Muscle of leg (tissue), 11 donors: ENCODE data around the gene SERPINB7. TPM values are rescaled to one million over a fixed set of nuclear protein-coding genes. Genes with fewer than 3 reads are reported as not detected.
"Not testable (repeated sequence)": the region's sequence is repeated elsewhere in the genome, so short reads cannot be mapped to it uniquely, and the experiment has no call there.

Experiments
- DNase-seq: peaks from one replicate; pipeline ENCODE4 v3.0.0; 2013
- H3K27ac ChIP-seq: one replicate; pipeline ENCODE4 v1.5.1; 2013; ENCODE audit warnings: mild to moderate bottlenecking, low read length, control low read depth
- H3K27me3 ChIP-seq: one replicate; pipeline ENCODE4 v1.6.1; 2013; ENCODE audit warnings: low read length; ENCODE audit not compliant: control insufficient read depth, insufficient read depth
- H3K36me3 ChIP-seq: one replicate; pipeline ENCODE4 v1.6.1; 2013; ENCODE audit warnings: low read length; ENCODE audit not compliant: control insufficient read depth, insufficient read depth
- H3K4me1 ChIP-seq: one replicate; pipeline ENCODE4 v1.6.1; 2013; ENCODE audit warnings: low read length; ENCODE audit not compliant: control insufficient read depth, insufficient read depth
- H3K4me3 ChIP-seq: one replicate; pipeline ENCODE4 v1.5.1; 2013; ENCODE audit warnings: low read length, control low read depth
- H3K9me3 ChIP-seq: replicated peaks from 2 replicates; pipeline ENCODE4 v1.6.1; 2013; ENCODE audit warnings: low read depth, low read length; ENCODE audit not compliant: control insufficient read depth
- WGBS: methylation state at CpG from one replicate; pipeline ENCODE4 v1.1.5; 2013; ENCODE audit warnings: missing lambda C conversion rate; ENCODE audit not compliant: insufficient coverage; 5-methylcytosine and 5-hydroxymethylcytosine counted together
- polyA plus RNA-seq, 8 donors: library from polyadenylated mRNA; unstranded; fragments of 120-200 nt; gene quantifications; one replicate each; pipeline versions ENCODE4 v1.2.1 to v1.2.3, GENCODE V29; 2013; ENCODE audit warnings: inconsistent platforms in 1 of 8, low replicate concordance in 1 of 8; ENCODE audit not compliant: insufficient read length in 8 of 8, insufficient read depth in 1 of 8
- total RNA-seq: library from RNA; stranded (reverse); fragments of 120-200 nt; gene quantifications from one replicate; pipeline ENCODE4 v1.2.4, GENCODE V29; 2013

SERPINB7 gene
- total and polyA plus RNA-seq, 9 donors, result 0.12 to 10.1 (median 0.42) TPM; not detected in 6

DNA sequence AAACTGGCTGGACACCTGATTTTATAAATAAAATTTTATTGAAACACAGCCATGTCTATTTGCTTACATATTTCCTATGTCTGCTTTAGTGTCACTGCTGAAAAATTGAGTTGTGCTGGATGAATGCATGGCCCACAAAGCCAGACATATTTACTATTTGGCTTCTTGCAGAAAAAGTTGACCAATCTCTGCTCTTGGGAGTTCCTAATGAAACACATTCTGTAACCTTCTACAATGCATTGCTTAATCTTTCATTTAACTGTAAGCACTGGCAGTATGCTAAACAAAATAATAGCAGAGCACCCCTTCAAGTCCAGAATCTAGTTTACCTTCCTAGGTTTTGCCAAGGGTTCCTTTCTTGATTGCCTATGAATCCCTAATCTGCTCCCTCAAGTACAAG is 17.7 kb upstream of the SERPINB7 start:
- H3K36me3 ChIP-seq, result no peaks in the 10 kb centered on the region
- no peak for DNase-seq
- H3K27me3 ChIP-seq, result no peaks in the 10 kb centered on the region
- no peak overlapping the region for H3K27ac ChIP-seq
- H3K4me1 ChIP-seq, result no peaks in the 10 kb centered on the region
- H3K4me3 ChIP-seq, result no peak overlapping the region
- peaks cover 7% of the 10 kb centered on the region for H3K9me3 ChIP-seq

DNA sequence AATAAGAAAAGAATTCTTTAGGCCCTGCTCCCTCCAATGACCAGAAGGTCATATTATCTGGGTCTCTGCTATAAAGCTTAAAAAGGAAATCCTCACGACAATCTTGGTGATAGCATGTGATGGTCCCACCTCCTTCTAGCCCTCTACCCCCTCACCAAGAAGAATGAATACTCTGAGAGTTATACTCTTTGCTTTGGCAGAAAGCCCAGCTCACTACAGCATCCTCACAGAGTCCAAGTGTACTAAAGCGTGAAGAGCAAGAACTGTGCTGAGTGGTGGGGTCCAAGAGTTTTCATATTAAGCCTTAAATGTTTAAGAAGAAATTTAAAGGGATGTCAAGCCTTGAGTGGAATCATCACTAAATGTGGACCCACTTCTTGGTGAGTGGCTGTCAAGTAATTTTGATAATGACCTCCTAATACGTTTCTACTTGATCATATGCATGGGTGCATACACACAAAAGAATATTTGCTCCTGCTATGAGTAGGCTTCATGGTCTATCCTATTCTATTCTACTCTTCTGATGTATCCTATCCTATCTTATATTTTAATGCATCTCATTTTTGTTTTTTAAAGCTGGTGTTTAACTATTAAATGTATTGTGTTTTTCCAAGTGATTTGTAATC is 16.5 kb upstream of the SERPINB7 start:
- no peak overlapping the region for H3K27ac ChIP-seq
- no peaks in the 10 kb centered on the region for H3K27me3 ChIP-seq
- no peaks in the 10 kb centered on the region for H3K36me3 ChIP-seq
- no peak for DNase-seq
- H3K4me3 ChIP-seq, result no peak overlapping the region
- no peaks in the 10 kb centered on the region for H3K4me1 ChIP-seq
- H3K9me3 ChIP-seq, result peaks cover 7% of the 10 kb centered on the region
- WGBS, result 80% methylated on average over 1 of the region's 3 CpGs

DNA sequence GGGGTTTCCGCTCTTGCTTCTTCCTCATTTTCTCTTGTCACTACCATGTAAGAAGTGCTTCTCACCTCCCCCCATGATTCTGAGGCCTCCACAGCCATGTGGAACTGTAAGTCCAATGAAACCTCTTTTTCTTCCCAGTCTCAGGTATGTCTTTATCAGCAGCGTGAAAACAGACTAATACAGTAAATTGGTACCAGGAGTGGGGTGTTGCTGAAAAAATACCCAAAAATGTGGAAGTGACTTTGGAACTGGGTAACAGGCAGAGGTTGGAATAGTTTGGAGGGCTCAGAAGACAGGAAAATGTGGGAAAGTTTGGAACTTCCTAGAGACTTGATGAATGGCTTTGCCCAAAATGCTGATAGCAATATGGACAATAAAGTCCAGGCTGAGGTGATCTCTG is 15.4 kb upstream of the SERPINB7 start:
- H3K27ac ChIP-seq, H3K9me3 ChIP-seq, H3K36me3 ChIP-seq, H3K4me1 ChIP-seq, H3K4me3 ChIP-seq, DNase-seq, H3K27me3 ChIP-seq: not testable (repeated sequence)
- WGBS, result no CpG with 5 or more reads among the region's 2 CpGs

DNA sequence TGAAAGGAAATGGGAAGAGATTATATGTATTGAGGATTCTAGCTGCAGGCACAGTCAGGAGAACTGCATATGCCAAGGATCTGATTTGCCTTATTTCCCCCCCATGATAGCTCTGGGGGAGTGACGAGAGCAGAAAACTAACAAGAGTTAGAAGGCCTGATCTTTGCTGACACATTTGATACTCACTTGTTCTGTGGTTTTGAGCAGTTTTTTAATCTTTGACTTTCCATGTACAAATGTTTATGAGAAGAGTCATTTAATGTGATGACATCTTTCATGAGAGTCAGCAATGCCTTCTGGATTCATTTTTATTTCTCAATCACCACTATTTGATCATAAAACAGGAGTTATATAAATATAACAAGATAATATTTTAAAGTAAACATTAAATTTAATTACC is 12.7 kb upstream of the SERPINB7 start:
- no CpG with 5 or more reads among the region's 1 CpG for WGBS
- H3K27ac ChIP-seq, result no peak overlapping the region
- no peaks in the 10 kb centered on the region for H3K4me1 ChIP-seq
- H3K36me3 ChIP-seq, result no peaks in the 10 kb centered on the region
- H3K9me3 ChIP-seq, result peaks cover 7% of the 10 kb centered on the region
- DNase-seq, result no peak
- no peak overlapping the region for H3K4me3 ChIP-seq
- no peaks in the 10 kb centered on the region for H3K27me3 ChIP-seq

DNA sequence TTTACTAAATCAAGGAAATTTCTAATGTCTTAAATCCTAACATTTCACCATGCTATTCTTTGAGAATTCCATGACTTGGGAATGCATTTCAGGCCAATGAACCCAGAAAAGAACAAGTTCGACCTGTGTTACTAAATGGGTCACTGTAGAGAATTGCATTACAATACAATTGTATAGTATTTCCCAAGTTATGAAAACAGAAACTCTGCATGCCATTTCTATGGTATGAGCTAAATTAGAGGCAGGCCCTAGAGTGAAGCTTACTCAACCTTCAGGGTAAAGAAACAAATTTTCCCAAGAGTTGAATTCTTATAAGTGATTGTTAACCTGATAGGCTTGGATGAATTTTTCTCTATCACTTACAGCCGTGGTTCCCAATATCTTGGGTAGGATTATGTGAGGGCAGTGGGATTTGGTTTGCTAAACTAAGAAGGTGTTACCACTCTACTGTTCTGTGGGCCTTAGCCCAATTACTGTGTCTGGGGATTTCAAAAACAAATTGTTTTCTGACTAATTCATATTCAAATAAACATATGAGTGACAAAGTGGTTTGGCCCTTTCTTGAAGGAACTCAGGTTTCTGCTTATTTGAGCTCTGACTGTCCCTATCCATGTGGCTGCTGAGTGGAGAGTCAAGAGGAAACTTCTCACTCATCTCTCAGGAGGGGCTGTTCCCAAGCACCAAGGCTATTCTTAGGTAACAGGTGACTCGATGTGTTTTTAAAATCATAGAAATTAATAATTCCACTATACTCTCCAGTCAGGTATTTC is 11.2 kb upstream of the SERPINB7 start:
- Histone ChIP-seq H3K4me3 (no peak overlapping the region), H3K4me1 (no peaks in the 10 kb centered on the region), H3K27ac (no peak overlapping the region), H3K9me3 (peaks cover 7% of the 10 kb centered on the region), H3K27me3 (no peaks in the 10 kb centered on the region), H3K36me3 (no peaks in the 10 kb centered on the region)
- no peak for DNase-seq
- no CpG with 5 or more reads among the region's 3 CpGs for WGBS

DNA sequence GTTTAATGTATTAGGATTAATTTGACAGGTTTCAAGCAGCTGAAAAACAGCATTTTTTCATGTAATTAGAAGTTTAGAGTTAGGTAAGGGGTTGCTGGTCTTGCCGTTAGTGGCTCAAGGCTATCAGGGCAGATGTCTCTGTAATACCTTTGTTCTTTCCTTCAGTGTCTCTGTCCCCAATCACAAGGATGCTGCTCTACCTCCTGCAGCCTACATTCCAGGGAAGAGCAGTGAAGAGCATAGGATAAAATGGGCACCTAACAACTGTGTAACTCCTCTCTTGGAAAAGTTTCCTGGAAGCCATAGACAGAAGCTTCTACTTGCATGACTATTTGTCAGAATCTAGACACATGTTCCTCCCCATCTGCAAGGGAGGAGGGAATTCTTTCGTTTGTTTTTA is 9.4 kb upstream of the SERPINB7 start:
- DNase-seq, result no peak
- Histone ChIP-seq H3K36me3 (no peaks in the 10 kb centered on the region), H3K27ac (no peak overlapping the region), H3K9me3 (peaks cover under 1% of the 10 kb centered on the region), H3K4me3 (no peak overlapping the region), H3K27me3 (no peaks in the 10 kb centered on the region), H3K4me1 (no peaks in the 10 kb centered on the region)
- WGBS, result no CpG with 5 or more reads among the region's 2 CpGs

DNA sequence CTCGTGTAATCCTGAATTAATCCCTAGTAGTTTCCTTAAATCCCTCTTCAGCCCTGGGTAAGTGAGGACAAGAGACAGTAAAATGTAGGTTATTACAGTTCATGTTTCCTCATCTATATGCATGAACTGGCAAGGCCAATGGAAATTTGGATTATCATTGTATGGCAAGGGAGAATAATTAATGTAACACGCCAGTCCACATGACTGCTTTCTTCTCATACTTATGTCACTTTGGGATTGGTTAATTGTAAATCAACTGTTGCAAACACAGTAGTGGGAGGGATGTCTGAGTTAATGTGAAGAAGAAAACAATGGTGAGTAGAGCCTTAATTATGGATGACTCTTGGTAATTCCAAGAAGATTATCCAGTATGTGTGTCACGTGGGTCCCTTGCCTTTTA is 1.7 kb upstream of the SERPINB7 start:
- no peaks in the 10 kb centered on the region for H3K27me3 ChIP-seq
- no peak for DNase-seq
- H3K4me1 ChIP-seq, result no peaks in the 10 kb centered on the region
- H3K27ac ChIP-seq, result no peak overlapping the region
- H3K4me3 ChIP-seq, result no peak overlapping the region
- WGBS, result no CpG with 5 or more reads among the region's 3 CpGs
- H3K36me3 ChIP-seq, result no peaks in the 10 kb centered on the region
- H3K9me3 ChIP-seq, result no peaks in the 10 kb centered on the region

DNA sequence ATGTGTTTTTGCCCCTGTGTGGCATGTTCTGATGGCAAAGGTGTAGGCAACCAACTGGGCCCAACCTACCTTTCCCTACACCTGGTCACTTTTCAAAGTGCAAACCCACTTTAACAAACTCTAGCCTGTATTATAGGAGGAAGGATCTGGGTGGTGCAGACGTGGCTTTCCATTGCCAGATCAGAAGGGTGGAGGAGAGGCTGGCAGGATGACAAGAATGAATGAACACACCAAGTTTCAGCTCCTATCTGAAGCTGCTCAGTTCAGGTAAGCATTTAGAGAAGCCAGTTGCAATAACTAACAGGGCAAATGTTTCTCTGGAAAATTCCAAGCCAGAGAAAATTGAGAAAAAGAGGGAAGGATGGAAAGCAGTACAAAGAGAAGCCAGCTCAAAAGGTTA is 707 bp upstream of the SERPINB7 start:
- Histone ChIP-seq H3K9me3 (no peaks in the 10 kb centered on the region), H3K4me1 (no peaks in the 10 kb centered on the region), H3K36me3 (no peaks in the 10 kb centered on the region), H3K4me3 (no peak overlapping the region), H3K27me3 (no peaks in the 10 kb centered on the region), H3K27ac (no peak overlapping the region)
- DNase-seq, result no peak
- no CpG with 5 or more reads among the region's 1 CpG for WGBS

DNA sequence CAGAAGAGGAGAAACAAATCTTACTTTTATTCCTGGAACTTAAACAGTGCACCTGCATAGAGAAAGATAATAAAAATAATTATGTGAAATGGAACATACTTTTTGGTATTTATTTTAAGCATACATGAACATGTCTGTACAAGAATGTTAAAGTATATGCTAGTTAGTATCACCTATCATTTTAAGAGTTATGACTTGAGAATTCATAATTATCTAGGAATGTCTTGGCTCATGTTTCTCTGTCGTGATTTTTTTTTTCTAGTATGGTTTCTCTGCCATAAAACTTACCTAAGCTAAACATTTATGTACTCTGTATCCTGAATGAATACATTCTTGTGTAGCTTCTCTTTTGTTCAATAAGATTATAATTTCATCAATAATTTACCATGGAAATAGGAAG is 4.2 kb downstream of the SERPINB7 start:
- Histone ChIP-seq H3K36me3 (no peaks in the 10 kb centered on the region), H3K9me3 (no peaks in the 10 kb centered on the region), H3K27ac (no peak overlapping the region), H3K27me3 (no peaks in the 10 kb centered on the region), H3K4me3 (no peak overlapping the region), H3K4me1 (no peaks in the 10 kb centered on the region)
- no peak for DNase-seq
- WGBS, result no CpG with 5 or more reads among the region's 1 CpG

DNA sequence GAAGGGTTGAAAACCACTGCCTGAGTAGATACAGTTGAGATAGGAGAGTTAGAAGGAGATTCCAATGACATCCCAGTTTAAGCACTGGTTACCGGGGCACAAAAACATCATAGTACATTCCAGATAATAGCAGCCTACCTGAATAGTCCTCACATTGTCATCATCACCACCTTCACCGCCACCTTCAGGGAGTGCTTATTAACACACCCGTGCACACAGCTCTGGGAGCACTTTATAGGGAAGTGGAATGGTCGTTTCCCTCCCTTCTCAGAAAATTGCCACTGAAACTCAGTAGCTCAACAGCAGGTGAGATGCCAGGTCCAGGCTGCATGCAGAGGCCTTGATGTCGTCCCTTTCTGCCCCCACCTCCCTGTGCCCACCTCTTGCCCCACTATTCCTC is 8.2 kb downstream of the SERPINB7 start:
- no peaks in the 10 kb centered on the region for H3K36me3 ChIP-seq
- 30% methylated on average over 1 of the region's 5 CpGs for WGBS

More for the DNA sequence above, 8.2 kb downstream of the SERPINB7 start:
- DNase-seq, result no peak
- H3K4me3 ChIP-seq, result no peak overlapping the region
- no peaks in the 10 kb centered on the region for H3K27me3 ChIP-seq
- H3K27ac ChIP-seq, result no peak overlapping the region
- no peaks in the 10 kb centered on the region for H3K9me3 ChIP-seq
- H3K4me1 ChIP-seq, result no peaks in the 10 kb centered on the region
